Right renal cortex interstitium (tissue), 3 donors: Measurements from ENCODE around the gene AGAP1. TPM values are rescaled to one million over a fixed set of nuclear protein-coding genes. Genes with fewer than 3 reads are reported as not detected.

ENCODE experiments used
- DNase-seq, 3 donors: peaks; one replicate each; pipeline ENCODE4 v3.0.0-alpha.2; 2013; ENCODE audit warnings: low read depth in 3 of 3, low spot score in 2 of 3
- polyA plus RNA-seq, 3 donors: library from polyadenylated mRNA; unstranded; fragments of 120-200 nt; gene quantifications; one replicate each; pipeline ENCODE4 v1.2.1, GENCODE V29; 2013; ENCODE audit not compliant: insufficient read length in 3 of 3

Gene AGAP1
- polyA plus RNA-seq, 3 donors, result 18.0 to 22.6 (median 21.2) TPM

DNA sequence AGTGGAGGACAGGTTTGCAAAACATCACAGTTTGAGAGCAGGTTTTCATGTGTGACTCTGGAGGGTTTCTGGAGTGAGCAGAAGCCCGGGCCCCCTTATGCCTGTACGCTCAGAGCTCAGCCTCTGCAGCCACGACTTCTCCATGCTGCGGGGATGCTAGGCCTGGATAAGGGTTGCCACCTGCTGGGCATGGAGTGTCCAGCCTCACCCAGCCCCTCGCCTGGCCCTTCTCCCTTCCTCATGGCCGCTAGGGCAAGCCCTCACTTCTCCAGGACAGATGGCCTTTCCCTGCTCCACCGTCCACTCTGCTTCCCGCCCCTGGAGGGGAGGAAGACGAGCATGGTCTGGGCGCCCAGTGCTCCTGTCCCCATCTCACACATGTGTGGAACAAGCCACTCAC, 355.6 kb downstream of the AGAP1 start:
- DNase-seq, result no peak

DNA sequence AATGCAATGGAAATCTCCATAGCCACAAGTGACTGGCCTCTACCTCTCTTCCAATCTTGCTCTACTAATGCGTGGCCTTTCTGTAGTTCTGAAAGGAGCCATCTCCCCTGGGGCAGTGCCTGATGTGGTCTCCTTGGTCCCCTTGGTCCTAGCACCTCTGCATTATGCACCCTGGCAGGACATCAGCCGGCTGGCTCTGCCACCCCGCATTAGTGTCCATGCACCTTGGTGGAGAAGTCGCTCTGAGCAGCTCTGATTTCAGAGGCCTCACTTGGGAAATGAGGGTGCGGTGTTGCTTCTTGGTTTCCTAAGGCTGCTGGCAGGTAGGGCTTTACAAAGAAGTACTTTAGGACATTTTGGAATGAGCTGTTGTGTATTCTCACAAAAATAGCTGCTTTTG, 356.4 kb downstream of the AGAP1 start:
- no peak for DNase-seq

DNA sequence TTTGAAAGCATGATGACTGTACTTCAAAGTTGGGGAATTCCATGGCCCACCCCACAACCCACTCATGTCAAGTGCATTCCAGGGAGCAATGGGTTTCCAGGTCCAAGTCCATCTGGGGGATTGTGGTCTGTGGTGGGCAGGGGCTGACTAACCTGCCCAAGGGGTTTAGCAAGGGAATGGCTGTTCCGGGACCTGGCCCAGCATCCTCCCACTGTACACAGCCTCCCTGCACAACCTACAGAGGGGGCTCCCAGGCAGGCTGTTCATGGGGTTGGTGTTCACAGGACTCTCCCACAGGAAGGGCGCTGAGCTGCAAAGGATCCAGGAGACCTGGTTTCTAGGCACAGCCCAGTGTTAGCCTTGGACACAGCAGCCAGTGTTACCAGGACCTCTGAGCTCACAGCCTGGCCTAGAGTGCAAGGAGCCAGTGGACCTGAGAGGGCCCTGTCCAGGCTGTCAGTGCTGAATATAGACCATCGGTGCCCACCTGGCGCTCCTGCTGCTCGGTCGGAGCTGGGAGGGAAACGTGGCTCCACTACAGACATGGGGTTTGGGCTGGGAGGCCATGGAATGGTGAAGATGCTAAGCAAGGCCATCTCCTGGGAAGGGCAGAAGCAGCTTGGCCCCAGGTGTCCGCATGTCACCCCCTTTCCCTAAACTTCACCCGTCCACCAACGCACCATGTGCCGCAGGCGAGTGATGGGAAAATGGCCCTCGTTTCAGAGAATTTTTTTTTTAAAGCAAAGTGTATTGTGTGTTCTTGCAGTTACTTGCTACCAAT, 357.1 kb downstream of the AGAP1 start:
- no peak for DNase-seq

DNA sequence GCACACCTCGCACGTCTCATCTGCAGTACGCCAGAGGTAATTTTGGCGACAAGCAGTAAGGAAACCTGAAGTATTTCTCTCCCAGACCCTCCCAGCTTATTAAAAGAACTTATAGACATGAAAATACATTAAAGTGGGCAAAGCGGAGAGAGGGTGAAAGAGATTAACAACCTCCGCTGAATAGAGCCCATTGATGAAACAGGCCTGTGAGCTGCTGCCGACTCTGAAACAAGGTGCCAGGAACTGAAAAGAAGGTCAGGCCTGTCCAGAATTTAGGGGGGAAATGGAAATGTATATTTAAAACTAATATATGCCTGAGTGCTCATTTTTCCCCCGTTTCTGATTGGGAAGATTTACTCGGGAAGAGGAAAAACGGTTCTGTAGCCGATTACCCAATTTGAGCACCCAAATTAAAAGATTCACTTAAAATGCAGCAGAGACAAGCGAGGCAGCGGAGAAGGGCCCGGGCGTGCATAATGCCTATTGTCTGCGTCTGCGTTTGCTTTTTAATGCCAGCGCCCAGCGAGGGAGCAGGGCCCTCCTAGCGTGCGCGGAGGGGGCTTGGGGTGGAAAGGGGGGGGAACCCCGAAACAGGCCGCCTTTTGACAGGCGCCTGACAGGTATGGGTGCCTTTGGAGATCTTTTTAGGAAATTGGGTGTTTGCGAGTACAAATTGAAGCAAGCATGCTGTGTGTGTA, 358.1 kb downstream of the AGAP1 start:
- DNase-seq, result no peak

DNA sequence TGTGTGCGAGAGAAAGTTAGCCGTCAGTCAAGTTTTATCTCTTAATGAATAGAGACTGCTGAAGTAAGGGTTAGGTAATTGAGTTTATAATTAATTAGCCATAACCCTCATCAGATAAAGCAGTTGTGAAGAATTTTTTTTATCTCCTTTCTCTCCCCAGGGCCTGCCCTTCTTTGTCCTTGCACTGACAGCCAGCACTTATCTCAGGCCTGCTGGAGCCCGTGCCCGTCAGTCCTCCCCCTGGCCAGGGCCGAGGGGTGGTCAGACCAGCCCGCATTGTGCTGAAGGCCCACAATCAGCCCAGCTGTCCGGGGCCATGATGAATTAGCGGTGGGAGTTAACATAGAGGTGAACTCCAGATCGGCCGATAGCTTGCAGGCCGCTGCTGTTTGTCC, 358.7 kb downstream of the AGAP1 start:
- no peak for DNase-seq

DNA sequence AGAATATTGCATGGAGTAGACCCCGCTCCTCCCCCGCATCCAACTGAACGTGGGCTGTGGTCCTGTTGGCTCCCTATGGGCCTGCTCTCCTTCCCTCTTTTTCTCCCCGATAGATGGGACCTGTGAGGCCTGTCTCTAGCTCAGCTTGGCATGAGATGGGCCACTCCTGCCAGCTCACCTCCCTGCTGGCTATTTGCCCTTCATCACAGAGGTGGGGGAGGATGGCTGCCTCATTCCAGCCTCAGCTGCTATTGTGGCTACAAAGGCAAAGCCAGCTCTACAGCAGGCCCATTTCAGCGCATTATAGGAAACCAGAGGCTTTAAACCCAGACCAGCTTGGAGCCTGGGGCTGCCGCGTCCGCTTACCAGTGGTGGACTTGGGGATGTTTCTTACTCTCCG, 360.4 kb downstream of the AGAP1 start:
- DNase-seq, result no peak

DNA sequence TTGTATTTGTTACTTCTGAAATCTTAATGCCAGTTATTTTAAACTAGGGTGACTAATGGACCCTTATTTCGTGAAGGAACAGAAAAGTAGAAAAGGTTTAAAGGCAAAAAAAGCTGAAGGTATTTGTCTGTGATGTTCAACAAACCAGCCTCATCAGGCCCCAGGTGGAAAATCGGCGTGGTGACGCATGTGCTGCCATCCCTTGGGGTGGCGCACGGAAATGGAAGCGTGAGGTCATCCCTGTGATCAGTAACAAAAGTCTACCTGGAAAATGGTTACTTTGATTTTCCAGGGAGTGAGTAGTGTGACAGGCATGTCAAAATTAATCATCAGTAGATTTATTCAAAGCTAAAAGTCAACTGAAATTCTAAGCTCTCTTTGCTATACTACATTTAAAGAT, 361.2 kb downstream of the AGAP1 start:
- DNase-seq, result no peak

DNA sequence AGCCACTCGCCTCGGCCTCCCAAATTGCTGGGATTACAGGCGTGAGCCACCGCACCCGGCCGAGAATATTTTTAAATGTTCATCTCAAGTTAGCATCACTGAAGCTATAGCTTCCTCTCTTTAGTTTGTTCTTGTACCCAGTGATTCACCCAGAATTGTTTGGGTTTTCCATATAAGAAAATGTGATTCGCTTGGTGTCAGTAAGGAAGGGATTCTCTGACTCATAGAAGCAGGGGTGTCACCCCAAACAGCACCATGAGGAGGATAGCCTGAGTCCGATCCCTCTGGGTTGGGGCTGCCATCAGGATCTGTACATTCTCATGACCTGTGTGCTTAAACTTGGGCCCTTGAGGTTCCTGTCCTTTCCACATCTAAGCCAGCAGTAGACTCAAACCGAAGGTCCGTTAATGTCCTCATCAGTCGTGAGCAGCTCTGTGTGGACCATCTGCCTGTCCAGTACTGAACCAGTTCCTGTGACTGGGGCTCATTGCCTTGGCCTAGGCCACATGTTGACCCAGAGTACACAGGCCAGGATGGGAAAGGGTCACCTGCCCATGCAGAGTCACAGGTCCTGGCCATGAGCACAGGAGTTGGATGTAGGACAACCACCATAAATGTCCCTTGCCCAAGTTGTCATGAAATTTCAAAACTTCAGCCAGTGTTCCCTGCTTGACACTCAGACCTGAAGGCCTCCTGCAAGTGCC, 362.5 kb downstream of the AGAP1 start:
- no peak for DNase-seq

DNA sequence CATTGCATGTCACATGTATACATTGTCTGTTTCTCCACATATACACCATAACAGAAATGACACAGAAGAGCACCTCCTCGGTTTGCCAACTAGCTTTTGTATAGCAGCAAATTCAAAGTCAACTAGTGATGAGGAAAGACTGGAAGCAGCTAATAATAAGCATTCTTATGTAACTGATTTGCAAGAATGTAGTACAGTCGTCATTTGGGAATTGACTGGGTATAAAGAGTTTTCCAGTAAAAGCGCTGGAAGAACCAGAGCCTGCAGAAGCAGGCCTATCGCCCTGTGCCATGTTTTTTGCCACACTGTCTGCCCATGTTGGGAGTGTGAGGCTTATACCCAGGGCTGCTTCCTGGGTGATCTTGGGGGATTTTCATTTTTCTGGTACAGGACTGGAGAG, 363.8 kb downstream of the AGAP1 start:
- DNase-seq, result no peak

DNA sequence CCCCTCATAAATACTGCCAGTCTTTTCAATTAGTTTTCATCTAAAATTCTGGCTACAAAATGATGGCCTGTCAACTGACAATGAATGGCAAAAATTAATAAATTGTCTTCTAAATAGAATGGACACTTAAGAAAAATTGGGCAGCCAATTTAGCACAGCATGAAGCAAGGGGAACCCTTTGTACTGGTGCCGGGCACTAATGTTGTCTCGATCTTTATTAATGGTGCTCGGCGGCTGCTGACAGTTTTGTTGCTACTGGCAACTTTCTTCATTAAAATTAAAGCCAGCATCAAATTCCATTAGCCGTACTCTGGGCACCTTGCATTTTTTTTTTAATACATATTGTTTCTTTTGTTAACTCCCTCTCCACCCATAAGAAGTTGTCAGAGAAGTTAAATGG, 365.0 kb downstream of the AGAP1 start:
- DNase-seq, result no peak

DNA sequence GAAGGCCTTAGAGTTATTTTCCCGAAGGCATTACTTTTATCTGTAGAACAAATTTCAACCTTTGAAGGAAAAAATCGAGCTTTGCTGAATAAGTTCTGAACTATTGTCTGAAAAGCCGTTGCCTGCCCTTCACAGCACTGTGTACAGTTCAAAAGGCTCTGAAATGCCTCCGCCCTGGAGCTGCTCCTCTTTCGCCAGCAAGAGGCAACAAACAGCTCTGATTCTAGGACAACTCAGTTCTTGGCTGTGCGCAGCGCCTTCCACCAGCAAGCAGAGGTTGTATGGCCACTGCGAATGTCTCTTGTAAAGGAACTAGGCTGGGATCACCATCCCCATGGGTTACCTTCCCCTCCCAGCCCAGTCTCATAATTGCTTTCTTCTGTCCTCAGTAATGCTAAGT, 365.8 kb downstream of the AGAP1 start:
- no peak for DNase-seq

DNA sequence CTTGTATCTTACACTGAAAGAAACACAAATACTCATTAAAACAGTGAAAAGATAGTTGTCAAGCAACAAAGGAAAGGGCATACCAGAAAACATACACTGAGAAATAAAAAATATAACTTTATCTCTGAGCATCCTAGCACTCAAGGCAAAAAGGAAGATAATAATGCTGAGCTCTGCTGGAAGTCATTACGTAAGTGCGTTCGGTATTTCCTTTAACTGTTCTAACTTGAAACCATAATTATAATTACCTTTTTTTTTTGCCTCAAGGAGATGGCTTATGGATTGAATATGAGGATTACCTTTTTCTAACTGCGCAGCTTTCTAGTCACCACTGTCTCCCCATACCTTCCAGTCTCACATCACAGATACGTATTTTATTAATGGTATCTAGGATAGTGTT, 366.3 kb downstream of the AGAP1 start:
- DNase-seq, result no peak

DNA sequence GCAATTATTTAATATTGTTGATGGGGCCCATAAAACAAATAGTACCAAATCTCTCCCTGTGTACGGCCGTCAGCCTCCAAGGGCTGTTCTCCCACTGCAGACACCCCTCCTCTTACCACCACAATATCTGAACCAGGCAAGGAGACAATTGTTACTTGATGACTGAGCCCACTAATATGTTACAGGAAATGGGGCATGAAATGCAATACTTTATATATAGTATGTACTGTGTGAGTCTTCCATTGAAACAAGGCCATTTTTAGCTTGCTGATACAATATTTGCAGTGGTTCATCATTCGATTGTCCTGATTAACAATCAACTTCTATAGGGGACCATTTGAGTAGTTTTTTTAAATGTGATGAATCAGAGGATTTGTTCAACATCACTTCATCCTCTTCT, 367.0 kb downstream of the AGAP1 start:
- no peak for DNase-seq

DNA sequence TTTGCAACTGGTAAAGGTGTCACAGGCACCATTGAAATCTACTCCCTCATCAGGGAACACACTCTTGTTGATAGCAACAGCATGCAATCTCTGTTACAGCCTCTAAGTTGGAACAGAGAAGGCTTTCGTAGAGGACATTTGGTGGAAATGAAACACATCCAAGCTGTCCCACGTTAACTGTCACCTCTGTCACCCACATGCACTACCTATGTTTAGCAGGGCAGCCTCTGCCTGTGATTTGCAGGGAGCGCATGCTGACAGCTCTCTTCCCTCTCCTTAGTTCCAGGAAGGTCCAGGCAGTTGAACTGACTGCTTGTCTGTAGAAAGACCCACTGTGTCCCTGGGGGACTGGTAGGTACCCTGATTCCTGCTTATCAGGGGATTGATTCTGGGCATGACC, 367.5 kb downstream of the AGAP1 start:
- DNase-seq, result no peak

DNA sequence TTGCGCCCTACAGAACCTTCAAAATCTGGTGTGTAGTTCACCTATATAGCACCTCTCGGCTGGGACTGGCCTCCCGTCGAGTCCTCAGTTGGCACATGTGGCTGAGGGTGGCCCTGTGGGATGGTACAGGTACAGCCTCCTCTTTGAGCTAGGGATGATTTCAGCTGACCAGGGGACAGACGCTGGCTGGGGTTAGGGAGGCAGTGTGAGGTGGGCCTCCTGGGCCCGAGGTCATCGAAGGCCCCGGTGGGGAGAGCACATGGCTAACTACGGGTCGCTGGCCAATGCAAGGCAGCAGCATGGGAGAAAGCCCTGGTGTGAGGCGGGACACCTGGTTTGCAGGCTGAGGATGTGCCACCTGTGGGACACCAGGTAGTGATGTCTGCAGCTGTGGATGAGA, 369.6 kb downstream of the AGAP1 start:
- no peak for DNase-seq

DNA sequence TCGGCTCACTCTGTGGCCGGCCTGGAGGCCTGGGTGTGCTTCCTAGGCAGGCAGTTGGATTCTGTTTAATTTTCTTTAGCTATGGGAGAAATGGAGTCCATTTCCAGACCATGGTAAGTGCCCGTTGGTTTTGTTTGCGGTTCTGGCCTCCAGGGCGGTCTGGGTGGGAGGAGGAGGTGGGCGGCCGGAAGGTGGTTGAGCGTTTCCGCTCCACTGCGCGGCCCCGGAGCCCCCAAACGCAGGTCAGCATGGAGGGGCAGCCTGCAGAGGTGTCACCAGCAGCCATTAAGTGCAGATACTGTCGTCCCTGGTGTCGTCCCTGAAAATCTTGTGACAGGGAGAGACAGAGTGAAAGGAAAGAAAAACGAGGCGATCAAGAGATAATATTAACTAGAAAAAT, 370.5 kb downstream of the AGAP1 start:
- no peak for DNase-seq

DNA sequence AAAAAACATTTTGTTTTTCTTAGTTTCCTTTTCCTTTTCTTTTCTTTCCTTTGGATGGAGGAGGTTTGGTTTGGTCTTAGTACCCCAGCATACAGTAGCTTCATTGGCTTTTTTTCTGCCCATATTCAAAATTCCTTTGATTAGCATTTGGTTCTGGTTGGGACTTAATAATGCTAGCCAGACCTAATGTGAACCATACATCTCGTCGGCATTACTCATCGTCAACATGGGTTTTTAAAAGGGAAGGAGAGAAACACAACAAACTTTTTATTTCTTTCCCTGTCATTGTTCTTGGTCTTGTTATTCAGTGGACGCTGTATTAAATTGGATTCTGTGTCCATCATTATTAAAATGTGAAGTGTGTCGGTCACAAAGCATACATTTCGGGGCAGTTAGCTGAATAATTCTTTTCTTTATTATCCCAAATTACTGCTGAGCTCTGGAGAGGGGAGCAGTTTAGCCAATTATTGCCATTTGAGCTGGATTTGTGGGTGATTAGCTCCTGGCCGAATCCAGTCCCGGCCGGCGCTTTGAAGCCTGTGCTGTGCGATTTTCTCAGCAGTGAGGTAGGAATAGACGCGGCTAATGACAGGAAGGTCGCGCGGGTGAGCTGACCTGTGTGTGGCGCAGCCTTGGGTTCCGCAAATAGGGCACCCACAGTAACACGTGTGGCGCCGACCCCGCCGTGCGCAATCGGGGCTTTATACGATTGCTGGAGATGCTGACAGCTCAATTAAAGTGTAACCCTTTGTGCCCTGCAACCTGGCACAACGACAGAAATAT, 371.1 kb downstream of the AGAP1 start:
- DNase-seq, result no peak

DNA sequence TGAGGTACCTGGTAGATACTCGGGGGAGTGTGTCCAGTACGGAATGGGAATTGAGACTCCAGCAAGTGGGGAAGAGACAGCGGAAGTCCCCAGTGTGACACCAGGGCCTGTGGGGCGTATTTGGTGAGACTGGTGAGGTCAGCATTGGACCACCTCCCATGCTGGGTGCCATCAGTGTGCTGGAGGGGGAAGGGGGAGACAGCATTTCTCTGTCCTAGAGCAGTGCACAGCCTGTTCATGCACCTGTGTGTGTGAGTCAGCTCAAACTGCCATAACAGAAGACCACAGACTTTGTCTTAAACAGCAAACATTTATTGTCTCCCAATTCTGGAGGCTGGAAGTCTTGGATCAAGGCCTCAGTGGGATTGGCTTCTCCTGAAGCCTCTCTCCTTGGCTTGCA, 372.5 kb downstream of the AGAP1 start:
- DNase-seq, result no peak

DNA sequence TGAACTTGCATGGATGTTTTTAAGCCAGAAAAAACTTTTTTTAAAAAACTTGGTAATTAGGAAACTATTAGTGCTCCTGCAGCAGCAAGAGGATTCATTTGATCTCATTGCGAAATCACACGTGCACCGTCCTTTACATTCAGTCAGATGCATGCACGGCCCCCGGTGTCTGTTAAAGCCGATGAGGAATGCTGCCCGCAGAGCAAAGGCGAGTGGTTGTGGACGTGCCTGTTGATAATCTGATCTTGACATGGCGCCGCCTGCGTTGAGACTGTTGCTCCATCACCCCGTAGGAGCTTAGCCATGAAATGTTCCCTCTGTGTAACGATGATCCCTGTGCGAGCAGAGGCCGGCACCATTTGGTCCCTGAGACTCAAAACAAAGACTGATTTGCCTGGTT, 374.4 kb downstream of the AGAP1 start:
- no peak for DNase-seq

DNA sequence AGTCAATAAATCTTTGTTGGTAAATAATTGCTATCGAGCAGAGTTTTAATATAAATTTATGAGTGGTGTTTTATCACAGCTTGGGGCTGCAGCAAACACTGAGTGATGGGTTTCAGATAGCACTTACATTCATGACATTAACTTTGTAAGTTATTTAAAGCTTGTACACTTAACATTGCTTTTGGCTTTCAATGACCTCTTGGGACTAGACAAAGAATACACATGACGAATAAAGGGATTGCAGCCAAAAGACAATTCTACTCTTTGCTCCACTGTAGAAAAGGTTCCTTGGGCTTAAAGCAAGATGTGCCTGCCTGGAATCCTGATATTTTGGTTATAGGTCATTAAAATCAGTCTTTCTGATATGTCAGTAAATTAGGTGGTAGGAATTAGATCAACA, 374.8 kb downstream of the AGAP1 start:
- no peak for DNase-seq

DNA sequence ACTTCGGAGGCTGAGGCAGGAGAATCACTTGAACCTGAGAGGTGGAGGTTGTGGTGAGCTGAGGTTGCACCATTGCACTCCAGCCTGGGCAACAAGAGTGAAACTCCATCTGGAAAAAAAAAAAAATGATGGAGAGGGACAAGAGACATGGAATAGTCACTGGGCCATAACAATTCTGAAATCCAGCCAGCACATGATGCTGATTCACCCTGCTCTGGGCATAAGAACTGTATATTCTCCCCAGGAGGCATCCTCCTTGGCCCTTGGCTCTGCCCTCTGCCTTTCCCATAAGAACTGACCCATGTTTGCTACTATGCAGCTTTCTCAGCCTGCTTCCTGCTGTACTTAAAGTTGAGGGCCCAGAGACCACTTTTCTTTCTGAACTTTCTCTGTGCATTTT, 376.7 kb downstream of the AGAP1 start:
- no peak for DNase-seq
